H9 (cell line): ENCODE data around the gene DDX4. TPM values are rescaled to one million over a fixed set of nuclear protein-coding genes. Genes with fewer than 3 reads are reported as not detected.

Experiments used
- DNase-seq: peaks from one replicate; pipeline ENCODE4 v3.0.0-alpha.2; 2017
- H2AFZ ChIP-seq: one replicate; pipeline ENCODE4 v1.6.1; 2013; ENCODE audit warnings: mild to moderate bottlenecking, low read length, control low read depth, moderate library complexity
- H2AK5ac ChIP-seq: 2 replicates; pipeline ENCODE4 v1.6.1; 2013; ENCODE audit warnings: low read length, control low read depth, mixed read lengths; ENCODE audit not compliant: insufficient read length
- H2BK120ac ChIP-seq: one replicate; pipeline ENCODE4 v1.6.1; 2013; ENCODE audit warnings: low read depth, mild to moderate bottlenecking, low read length, control low read depth, inconsistent platforms; ENCODE audit not compliant: poor library complexity, severe bottlenecking
- H2BK12ac ChIP-seq: 2 replicates; pipeline ENCODE4 v1.6.1; 2013; ENCODE audit warnings: low read length, control low read depth, mixed read lengths, low read depth; ENCODE audit not compliant: insufficient read length
- H2BK15ac ChIP-seq: 2 replicates; pipeline ENCODE4 v1.6.1; 2013; ENCODE audit warnings: low read depth, low read length, control low read depth
- H2BK20ac ChIP-seq: one replicate; pipeline ENCODE4 v1.6.1; 2013; ENCODE audit warnings: low read depth, mild to moderate bottlenecking, low read length, control low read depth, inconsistent platforms; ENCODE audit not compliant: poor library complexity, severe bottlenecking
- H2BK5ac ChIP-seq: 2 replicates; pipeline ENCODE4 v1.6.1; 2013; ENCODE audit warnings: low read length, control low read depth, mixed read lengths; ENCODE audit not compliant: insufficient read length
- H3K14ac ChIP-seq: 2 replicates; pipeline ENCODE4 v1.6.1; 2013; ENCODE audit warnings: low read length, control low read depth; ENCODE audit not compliant: insufficient read depth
- H3K18ac ChIP-seq: 2 replicates; pipeline ENCODE4 v1.6.1; 2013; ENCODE audit warnings: low read depth, mild to moderate bottlenecking, mixed read lengths, low read length, control low read depth; ENCODE audit not compliant: insufficient read length
- H3K23ac ChIP-seq: 2 replicates; pipeline ENCODE4 v1.6.1; 2013; ENCODE audit warnings: low read length, control low read depth, mixed read lengths, low read depth; ENCODE audit not compliant: insufficient read length
- H3K23me2 ChIP-seq: 2 replicates; pipeline ENCODE4 v1.6.1; 2013; ENCODE audit warnings: low read depth, mild to moderate bottlenecking, mixed read lengths, low read length, control low read depth; ENCODE audit not compliant: insufficient read length, poor library complexity, severe bottlenecking
- H3K27ac ChIP-seq: 2 replicates; pipeline ENCODE4 v1.5.1; 2013; ENCODE audit warnings: low read length, control low read depth, mixed read lengths, low read depth; ENCODE audit not compliant: insufficient read length
- H3K27me3 ChIP-seq: 2 replicates; pipeline ENCODE4 v1.6.1; 2013; ENCODE audit warnings: low read length, control low read depth, inconsistent platforms; ENCODE audit not compliant: insufficient read depth
- H3K4ac ChIP-seq: 2 replicates; pipeline ENCODE4 v1.6.1; 2013; ENCODE audit warnings: low read depth, mild to moderate bottlenecking, control low read depth, inconsistent platforms, low read length, moderate library complexity
- H3K4me1 ChIP-seq: 2 replicates; pipeline ENCODE4 v1.6.1; 2013; ENCODE audit warnings: low read length, control low read depth, inconsistent platforms; ENCODE audit not compliant: insufficient read depth
- H3K4me2 ChIP-seq: 2 replicates; pipeline ENCODE4 v1.6.1; 2013; ENCODE audit warnings: low read length, control low read depth, mixed read lengths; ENCODE audit not compliant: insufficient read length, insufficient read depth
- H3K56ac ChIP-seq: 2 replicates; pipeline ENCODE4 v1.6.1; 2013; ENCODE audit warnings: low read depth, mild to moderate bottlenecking, mixed read lengths, low read length, control low read depth; ENCODE audit not compliant: insufficient read length
- H3K79me1 ChIP-seq: 2 replicates; pipeline ENCODE4 v1.6.1; 2013; ENCODE audit warnings: low read depth, mild to moderate bottlenecking, moderate library complexity, low read length, control low read depth, inconsistent platforms; ENCODE audit not compliant: insufficient read depth, poor library complexity, severe bottlenecking
- H3K79me2 ChIP-seq: 2 replicates; pipeline ENCODE4 v1.6.1; 2013; ENCODE audit warnings: low read length, control low read depth, inconsistent platforms; ENCODE audit not compliant: insufficient read depth
- H3K9ac ChIP-seq: 2 replicates; pipeline ENCODE4 v1.6.1; 2013; ENCODE audit warnings: low read length, control low read depth, mixed read lengths; ENCODE audit not compliant: insufficient read length; ENCODE audit errors: extremely low read depth
- H3K9me3 ChIP-seq: one replicate; pipeline ENCODE4 v1.6.1; 2013; ENCODE audit warnings: low read depth, low read length, inconsistent platforms; ENCODE audit not compliant: control insufficient read depth
- H3T11ph ChIP-seq: one replicate; pipeline ENCODE4 v1.6.1; 2013; ENCODE audit warnings: mild to moderate bottlenecking, low read length, control low read depth, inconsistent platforms
- H4K20me1 ChIP-seq: one replicate; pipeline ENCODE4 v1.6.1; 2013; ENCODE audit not compliant: control insufficient read depth, insufficient read length, insufficient read depth
- H4K5ac ChIP-seq: 2 replicates; pipeline ENCODE4 v1.6.1; 2013; ENCODE audit warnings: low read depth, mild to moderate bottlenecking, mixed read lengths, low read length, control low read depth; ENCODE audit not compliant: insufficient read length
- H4K8ac ChIP-seq: replicated peaks from 2 replicates; pipeline ENCODE4 v1.6.1; 2013; ENCODE audit warnings: low read length, control low read depth, mixed read lengths, low read depth; ENCODE audit not compliant: insufficient read length
- H4K91ac ChIP-seq: 2 replicates; pipeline ENCODE4 v1.6.1; 2013; ENCODE audit warnings: low read depth, mild to moderate bottlenecking, moderate library complexity, mixed read lengths, low read length, control low read depth; ENCODE audit not compliant: insufficient read length
- H3K27ac Mint-ChIP-seq, 3 experiments: 2 replicates in 2 of 3; 3 replicates in 1 of 3; pipeline ENCODE4 v1.8.0; 2020 to 2021; ENCODE audit warnings: mixed read lengths in 3 of 3, mild to moderate bottlenecking in 1 of 3, moderate library complexity in 1 of 3
- H3K27me3 Mint-ChIP-seq: 2 replicates; pipeline ENCODE4 v1.8.0; 2021; ENCODE audit warnings: low read depth, mild to moderate bottlenecking, moderate library complexity, mixed read lengths
- H3K36me3 Mint-ChIP-seq, 3 experiments: 2 replicates in 2 of 3; 3 replicates in 1 of 3; pipeline ENCODE4 v1.8.0; 2020 to 2021; ENCODE audit warnings: low read depth in 3 of 3, mixed read lengths in 3 of 3; ENCODE audit not compliant: insufficient read depth in 1 of 3
- H3K4me1 Mint-ChIP-seq, 2 experiments: 2 replicates each; pipeline ENCODE4 v1.8.0; 2020; ENCODE audit warnings: mixed read lengths in 2 of 2
- H3K4me3 Mint-ChIP-seq, 2 experiments: 2 replicates in 1 of 2; 3 replicates in 1 of 2; pipeline ENCODE4 v1.8.0; 2020 to 2021; ENCODE audit warnings: mild to moderate bottlenecking in 2 of 2, mixed read lengths in 2 of 2, moderate library complexity in 1 of 2
- H3K9me3 Mint-ChIP-seq, 2 experiments: 2 replicates in 1 of 2; 3 replicates in 1 of 2; pipeline ENCODE4 v1.8.0; 2020; ENCODE audit warnings: mild to moderate bottlenecking in 2 of 2, mixed read lengths in 2 of 2, moderate library complexity in 1 of 2
- WGBS: extraction: QIAGEN DNeasy Blood & Tissue Kit; methylation state at CpG from one replicate; pipeline ENCODE4 v1.1.7; 2013; ENCODE audit warnings: missing lambda C conversion rate, low lambda C conversion rate, mixed read lengths; ENCODE audit not compliant: insufficient read length; ENCODE audit errors: extremely low coverage; 5-methylcytosine and 5-hydroxymethylcytosine counted together
- total RNA-seq: library from RNA; stranded (reverse); gene quantifications from 2 replicates; pipeline ENCODE4 v1.2.1, GENCODE V29; 2021
- TF ChIP-seq, protein P1 (sequence below): fragments of 200-600 bp; sonication (generic); conservative IDR thresholded peaks from 3 replicates; pipeline ENCODE4 v1.8.0; 2021; ENCODE audit warnings: antibody characterized with exemption, mild to moderate bottlenecking

Gene DDX4
- total RNA-seq, 1 experiment from 2014 or later = not detected

GRCh38 chr5:55823151-55823796 is 85.4 kb downstream of the DDX4 start:
- peaks cover 39% of the 10 kb centered on the region for H3K27me3 Mint-ChIP-seq
- no peak overlapping the region for H2BK20ac ChIP-seq

More at GRCh38 chr5:55823151-55823796, 85.4 kb downstream of the DDX4 start:
- no peak overlapping the region for H3K27ac Mint-ChIP-seq
- no peak overlapping the region for H4K8ac ChIP-seq
- no peak overlapping the region for H3K4me3 Mint-ChIP-seq
- H3K27me3 ChIP-seq = no peaks in the 10 kb centered on the region; the same call in 1 of the 2 replicates
- no peak overlapping the region for H3K56ac ChIP-seq
- no peak overlapping the region for H2BK120ac ChIP-seq
- no peak overlapping the region for H3K27ac ChIP-seq
- H3T11ph ChIP-seq = no peak overlapping the region
- no peak overlapping the region for H2AFZ ChIP-seq
- no peak overlapping the region for H2AK5ac ChIP-seq
- no peak overlapping the region for H3K9ac ChIP-seq
- no peaks in the 10 kb centered on the region for H3K4me1 ChIP-seq
- no peaks in the 10 kb centered on the region for H3K79me2 ChIP-seq
- no CpG with 5 or more reads among the region's 1 CpG for WGBS
- H3K4ac ChIP-seq = no peak overlapping the region
- no peak overlapping the region for H3K23ac ChIP-seq
- TF ChIP-seq, protein P1, sequence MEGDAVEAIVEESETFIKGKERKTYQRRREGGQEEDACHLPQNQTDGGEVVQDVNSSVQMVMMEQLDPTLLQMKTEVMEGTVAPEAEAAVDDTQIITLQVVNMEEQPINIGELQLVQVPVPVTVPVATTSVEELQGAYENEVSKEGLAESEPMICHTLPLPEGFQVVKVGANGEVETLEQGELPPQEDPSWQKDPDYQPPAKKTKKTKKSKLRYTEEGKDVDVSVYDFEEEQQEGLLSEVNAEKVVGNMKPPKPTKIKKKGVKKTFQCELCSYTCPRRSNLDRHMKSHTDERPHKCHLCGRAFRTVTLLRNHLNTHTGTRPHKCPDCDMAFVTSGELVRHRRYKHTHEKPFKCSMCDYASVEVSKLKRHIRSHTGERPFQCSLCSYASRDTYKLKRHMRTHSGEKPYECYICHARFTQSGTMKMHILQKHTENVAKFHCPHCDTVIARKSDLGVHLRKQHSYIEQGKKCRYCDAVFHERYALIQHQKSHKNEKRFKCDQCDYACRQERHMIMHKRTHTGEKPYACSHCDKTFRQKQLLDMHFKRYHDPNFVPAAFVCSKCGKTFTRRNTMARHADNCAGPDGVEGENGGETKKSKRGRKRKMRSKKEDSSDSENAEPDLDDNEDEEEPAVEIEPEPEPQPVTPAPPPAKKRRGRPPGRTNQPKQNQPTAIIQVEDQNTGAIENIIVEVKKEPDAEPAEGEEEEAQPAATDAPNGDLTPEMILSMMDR = no peak
- no peak overlapping the region for H4K91ac ChIP-seq
- no peak overlapping the region for H3K14ac ChIP-seq
- no peaks in the 10 kb centered on the region for H3K79me1 ChIP-seq
- H2BK15ac ChIP-seq = no peak overlapping the region
- peaks cover 0 to 6% of the 10 kb centered on the region in 2 experiments; a peak in 2 of 4 replicates for H3K4me1 Mint-ChIP-seq
- H3K18ac ChIP-seq = no peak overlapping the region
- H3K23me2 ChIP-seq = no peaks in the 10 kb centered on the region
- no peaks in the 10 kb centered on the region for H3K9me3 Mint-ChIP-seq
- H3K9me3 ChIP-seq = no peaks in the 10 kb centered on the region
- H4K20me1 ChIP-seq = no peaks in the 10 kb centered on the region
- no peak overlapping the region for H3K4me2 ChIP-seq
- no peak for DNase-seq
- no peak overlapping the region for H2BK12ac ChIP-seq
- H3K36me3 Mint-ChIP-seq = no peaks in the 10 kb centered on the region
- no peak overlapping the region for H4K5ac ChIP-seq
- H2BK5ac ChIP-seq = no peak overlapping the region
